HG03521 (cell line): ENCODE measurements around the gene FBH1.

Experiments used
- ATAC-seq: cut with Tn5 transposase; IDR thresholded peaks from one replicate; pipeline ENCODE4 v1.9.1; 2021; ENCODE audit warnings: mild to moderate bottlenecking, moderate library complexity; ENCODE audit not compliant: unreplicated experiment

FBH1 gene

DNA sequence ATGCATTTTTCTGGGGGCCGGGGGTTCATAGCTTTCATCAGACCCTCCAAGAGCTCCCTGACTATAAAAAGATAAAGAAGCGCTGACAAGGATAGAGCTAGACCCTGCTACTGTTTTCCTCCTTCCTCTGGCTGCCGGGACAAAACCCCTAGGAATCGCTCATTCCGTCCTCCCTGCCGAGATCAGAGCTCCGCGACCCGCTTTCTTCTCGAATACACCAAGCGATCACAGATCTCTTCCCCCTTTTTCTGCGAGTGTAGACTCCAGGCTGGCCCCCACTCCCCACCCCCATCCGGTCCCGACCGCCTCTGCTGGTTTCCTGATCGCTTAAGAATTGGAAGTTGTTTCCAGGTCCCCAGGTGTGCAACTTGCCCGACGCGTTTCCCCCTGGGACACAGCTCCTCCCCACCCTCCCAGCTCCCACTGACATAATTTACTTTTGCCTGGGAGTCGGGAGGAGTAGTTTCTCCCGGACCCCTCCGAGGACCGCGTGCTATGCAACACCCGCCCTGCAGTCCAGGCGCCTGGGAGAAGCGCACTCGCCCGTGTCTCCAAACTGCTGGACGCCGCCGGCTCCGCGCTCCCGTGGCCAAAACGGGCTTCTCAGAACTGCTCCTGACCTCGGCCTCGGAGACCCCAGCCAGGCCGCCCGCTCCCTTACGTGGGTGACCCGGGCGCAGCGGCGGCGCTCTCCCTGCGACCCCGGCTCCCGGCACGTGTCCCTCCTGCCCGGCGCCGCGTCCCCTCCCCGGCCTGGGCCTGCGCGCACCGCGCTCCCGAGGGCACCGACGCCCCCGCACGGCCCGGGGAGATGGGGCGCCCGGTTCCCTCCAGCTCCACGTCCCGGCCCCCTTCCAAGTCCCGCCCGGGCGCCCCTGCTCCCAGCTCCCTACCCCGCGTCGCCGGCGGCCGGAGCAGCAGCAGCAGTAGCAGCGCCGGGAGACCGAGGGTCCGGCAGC lies 86.7 kb downstream of the FBH1 start:
- ATAC-seq = peak; percentile 15

DNA sequence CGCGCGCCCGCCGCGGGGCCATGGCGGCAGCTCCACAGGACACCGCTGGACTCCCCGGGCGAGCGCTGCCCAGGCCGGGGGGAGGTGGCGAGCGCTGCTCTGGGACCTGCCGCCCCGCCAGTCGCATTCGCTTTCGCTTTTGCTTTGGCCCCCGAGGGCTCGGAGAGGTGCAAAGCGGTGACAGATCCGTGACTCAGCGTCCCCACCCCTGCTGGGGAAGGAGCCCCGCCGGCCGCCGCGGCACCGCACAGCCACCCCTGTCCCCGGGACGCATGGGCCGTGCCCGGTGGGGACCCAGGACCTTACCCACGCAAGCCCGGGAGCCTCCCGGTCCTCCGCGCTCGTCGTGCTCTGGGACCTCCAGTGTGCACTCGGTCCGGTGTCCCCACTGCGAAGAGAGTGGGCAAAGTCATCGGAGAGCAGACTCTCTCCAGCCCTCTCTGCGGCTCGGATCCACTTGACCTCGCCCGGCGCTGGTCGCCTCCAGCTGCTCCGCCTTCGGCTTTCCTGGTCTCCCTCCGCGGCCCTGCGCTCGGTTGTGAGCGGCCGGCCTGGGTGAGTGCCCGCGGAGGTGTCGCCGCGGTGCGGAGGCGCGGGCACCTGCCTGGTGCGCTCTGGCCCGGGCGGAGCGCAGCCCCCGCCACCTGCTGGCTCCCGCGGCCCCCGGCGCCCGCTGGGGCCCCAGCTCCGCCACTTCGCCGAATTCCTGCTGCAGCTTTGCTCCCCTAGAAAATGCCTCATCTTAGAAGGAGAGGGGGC lies 87.6 kb downstream of the FBH1 start, which contains the start of gene IL15RA:
Gene IL15RA (minus strand): TSS at position 73 of the 759 bp plus-strand sequence. CDS start 51 bp downstream, at position 22.
- ATAC-seq = peak; percentile 57

DNA sequence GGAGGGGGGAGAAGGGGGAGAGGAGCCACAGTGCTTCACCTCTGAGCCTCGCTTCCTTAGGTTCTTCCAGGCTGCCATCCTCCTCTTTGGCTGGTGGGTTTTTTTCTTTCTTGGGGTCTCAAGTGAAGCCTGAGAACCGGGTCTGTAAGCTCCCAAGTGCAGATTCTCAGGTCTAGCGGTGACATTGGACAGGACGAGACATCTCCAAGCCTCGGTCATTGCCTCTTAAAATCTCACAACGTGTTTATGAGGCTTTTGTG lies 88.1 kb downstream of the FBH1 start:
- ATAC-seq = no peak

DNA sequence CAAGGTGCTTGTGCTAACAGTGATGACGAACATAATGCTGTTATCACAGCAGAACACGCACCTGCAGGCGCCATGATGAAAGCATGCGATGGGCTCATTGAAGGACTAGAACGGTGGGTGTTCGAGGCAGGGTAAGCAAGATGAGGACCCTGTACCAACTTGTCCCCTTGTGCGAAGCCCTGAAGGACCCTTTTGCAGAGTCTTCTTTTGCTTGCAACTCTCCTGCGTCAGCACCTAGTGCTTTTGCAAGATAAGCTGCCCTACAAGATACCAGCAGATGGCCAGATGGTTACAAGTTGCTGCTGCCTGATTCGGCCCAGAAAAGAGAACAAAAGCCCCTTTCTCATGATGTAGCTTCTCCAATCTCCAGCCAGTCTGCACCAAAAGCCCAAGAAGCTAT lies 91.5 kb downstream of the FBH1 start:
- no peak for ATAC-seq

DNA sequence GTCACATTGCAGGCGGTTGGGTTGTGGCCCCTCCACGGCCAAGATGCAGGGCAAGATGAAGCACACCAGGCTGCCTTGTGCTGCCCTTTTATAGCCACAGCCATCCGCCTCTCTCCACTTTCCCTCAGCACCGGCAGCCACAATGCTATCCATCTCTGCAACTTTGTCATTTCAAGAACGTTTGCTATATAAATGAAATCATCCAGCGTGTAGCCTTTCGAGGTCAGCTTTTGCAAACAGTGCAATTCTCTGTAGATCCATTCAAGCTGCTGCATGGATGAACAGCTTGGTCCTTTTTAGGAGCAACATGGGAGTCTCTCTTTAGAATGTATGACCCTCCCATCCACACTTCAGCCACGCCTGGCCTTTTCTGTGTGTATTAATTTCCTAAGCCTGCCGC lies 93.7 kb downstream of the FBH1 start:
- no peak for ATAC-seq

DNA sequence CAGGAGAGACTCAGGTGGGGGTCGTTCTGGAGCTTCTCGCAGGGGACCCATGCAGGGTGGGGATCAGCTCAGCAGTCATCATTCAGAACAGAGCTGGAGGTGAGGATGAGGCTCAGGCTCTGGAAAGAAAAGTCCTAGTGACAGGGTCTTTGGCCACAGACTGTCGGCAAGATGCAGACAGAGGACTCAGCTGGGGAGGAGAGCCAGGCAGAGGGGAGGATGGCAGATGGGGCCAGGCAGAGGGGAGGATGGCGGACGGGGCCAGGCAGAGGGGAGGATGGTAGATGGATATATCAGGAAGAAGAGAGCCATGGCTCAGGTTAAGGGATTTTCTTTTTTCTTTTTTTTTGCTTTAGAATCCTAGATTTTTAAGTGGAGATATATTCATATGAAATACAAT lies 95.0 kb downstream of the FBH1 start:
- ATAC-seq = no peak
